Measurements from ENCODE around the gene DOLPP1.
"Not testable (repeated sequence)": the region's sequence is repeated elsewhere in the genome, so short reads cannot be mapped to it uniquely, and the experiment has no call there.

DOLPP1 gene

DNA sequence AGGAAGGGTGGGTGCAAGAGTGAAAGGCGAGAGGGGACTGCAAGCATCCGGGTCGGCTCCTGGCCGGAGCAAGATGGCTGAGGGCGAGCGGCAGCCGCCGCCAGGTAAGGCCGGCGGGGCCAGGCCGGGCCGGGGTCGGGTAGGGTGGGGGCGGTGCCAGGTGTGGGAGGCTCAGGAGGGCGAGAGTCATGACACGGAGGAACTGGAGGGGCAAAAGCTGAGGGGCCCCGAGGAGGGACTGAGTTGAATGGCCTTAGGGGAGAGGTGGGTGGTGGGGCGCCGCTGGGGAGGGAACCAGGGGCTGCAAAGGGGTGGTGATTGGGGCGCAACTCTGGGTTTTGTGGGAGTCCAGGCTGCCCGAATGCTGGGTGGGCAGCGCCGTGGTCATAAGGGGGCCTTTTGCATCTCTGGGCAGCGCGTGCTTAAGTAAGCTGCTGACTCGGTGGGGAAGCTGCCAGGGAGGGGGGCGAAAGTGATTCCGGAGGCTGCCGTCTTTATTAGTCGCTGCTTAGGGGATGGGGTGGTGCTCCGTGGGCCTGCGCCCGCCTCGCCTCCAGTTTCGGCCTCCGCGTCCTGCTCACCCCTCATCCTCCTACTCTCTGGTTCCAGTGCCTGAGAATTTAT is 30.7 kb downstream of the DOLPP1 start:
- peak; percentile 18 for DNase-seq (ENCODE audit: low read depth)

GRCh38 chr9:129112526-129112925 is 31.6 kb downstream of the DOLPP1 start:
- not testable (repeated sequence) for DNase-seq (ENCODE audit: low read depth)

GRCh38 chr9:129113645-129114304 is 32.9 kb downstream of the DOLPP1 start:
- no peak for DNase-seq (ENCODE audit: low read depth)

DNA sequence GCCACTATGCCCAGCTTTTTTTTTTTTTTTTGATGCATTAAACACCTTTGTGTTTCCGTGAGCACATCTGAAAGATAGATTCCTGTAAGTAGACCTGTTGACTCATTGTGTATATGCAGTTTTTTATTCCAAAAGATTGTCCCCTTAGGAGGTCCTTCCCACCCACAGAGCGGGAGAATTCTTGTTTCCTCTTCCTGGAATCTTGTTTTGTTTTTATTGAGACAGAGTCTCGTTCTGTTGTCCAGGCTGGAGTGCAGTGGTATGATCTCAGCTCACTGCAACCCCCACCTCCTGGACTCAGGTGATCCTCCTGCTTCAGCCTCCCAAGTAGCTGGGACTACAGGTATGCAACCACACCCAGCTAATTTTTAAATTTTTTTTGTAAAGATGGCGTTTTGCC is 37.9 kb downstream of the DOLPP1 start:
- no peak for DNase-seq (ENCODE audit: low read depth)

DNA sequence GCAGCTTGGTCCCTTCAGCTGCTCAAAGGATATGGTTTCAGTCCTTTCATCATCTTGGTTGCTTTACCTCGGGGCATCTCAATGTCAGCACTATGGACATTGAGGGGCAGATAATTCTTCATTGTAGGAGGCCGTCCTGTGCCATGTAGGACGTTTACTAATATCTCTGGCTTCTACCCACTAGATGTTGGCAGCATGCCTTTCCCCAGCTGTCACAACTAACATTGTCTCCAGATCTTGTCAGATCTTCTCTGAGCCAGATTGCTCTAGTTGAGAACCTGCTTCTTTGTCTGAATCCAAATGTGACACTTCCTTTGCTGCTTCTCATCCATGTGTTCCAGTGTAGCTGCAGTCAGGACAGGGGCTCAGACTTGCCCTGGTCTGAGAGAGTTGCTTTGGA is 40.6 kb downstream of the DOLPP1 start:
- DNase-seq (ENCODE audit: low read depth), result no peak

DNA sequence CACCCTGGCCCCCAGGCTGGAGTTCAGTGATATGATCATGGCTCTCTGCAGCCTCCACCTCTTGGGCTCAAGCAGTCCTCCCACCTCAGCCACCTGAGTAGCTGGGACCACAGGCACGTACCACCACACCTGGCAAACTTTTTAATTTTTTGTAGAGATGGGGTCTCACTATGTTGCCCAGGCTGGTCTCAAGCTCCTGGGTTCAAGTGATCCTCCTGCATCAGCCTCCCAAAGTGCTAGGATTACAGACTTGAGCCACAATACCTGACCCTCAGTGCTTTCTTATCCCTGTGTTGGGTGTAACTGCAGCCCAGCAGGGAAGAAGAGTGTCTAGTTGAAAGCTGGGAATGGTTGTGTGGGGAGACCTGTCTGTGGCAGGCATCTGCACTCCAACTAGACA is 41.2 kb downstream of the DOLPP1 start:
- DNase-seq (ENCODE audit: low read depth), result no peak

DNA sequence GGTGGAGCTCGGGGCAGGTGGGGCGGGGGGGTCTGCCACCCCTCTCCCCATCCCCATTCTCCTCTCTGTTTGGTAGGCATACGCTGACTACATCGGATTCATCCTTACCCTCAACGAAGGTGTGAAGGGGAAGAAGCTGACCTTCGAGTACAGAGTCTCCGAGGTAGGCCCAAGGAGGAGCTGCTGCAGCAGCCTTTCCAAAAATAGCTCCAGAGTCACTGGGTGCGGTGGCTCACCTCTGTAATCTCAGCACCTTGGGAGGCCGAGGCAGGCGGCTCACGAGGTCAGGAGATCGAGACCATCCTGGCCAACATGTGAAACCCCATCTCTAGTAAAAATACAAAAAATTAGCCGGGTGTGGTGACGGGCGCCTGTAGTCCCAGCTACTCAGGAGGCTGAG is 42.1 kb downstream of the DOLPP1 start:
- not testable (repeated sequence) for DNase-seq (ENCODE audit: low read depth)

DNA sequence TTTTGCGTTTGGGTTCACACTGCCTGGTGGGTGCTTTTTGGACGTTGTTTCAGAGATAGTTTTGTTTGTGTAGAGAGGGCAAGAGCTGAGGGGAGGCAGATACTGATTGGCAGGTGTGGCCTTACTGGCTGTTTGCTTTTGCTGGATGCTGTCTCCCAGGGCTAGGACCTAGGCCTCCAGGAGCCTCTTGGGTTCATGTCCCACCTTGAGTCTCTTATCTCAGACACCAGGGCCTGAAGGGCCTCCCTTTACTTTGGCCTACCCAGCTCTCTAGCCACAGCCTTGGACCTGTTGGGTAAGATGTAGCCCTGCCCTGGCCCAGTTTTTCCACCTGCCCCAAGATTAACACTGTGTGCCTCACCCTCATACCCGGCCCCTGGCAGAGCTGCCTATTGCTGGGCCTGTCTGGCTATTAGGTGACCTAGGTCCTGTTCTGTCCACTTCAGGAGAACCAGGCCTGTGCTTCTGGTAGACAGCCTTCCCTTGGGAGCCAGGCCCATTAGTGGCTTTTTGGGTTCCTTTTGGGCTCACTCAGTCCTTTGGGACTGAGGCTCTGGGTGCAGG is 43.7 kb downstream of the DOLPP1 start:
- DNase-seq (ENCODE audit: low read depth), result no peak

GRCh38 chr9:129125478-129125877 is 44.6 kb downstream of the DOLPP1 start:
- DNase-seq (ENCODE audit: low read depth), result no peak

- DNase-seq (ENCODE audit: low read depth), result no peak
These were observed 46.1 kb downstream of the DOLPP1 start for GRCh38 chr9:129126749-129127618.

DNA sequence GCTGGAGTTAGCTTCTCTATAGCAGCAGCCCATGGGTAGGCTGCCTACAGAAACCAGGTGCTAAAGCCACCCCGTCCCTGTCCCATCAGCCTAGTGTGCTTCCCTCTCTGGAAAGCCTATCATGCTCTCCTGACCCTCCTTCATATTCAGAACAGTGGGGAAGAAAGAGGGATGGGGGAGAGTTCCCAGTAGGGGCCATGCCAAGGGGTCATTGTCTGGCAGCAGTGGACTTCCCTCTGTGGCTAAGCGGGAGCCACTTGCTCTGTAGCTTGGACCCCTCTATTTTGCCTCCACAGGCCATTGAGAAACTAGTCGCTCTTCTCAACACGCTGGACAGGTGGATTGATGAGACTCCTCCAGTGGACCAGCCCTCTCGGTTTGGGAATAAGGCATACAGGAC is 47.8 kb downstream of the DOLPP1 start:
- DNase-seq (ENCODE audit: low read depth), result no peak

DNA sequence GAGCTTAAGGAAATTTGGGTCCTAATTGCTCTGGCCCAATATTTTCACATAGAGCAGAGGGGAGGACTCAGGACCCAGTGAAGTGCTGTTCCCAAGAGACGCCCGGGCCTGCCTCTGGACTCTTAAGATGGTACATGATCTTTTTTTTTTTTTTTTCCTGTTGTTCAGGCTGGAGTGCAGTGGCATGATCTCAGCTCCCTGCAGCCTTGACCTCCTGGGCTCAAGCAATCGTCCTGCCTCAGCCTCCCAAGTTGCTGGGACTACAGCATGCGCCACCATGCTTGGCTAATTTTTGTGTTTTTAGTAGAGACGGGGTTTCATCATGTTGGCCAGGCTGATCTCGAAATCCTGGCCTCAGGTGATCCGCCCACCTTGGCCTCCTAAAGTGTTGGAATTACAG is 49.4 kb downstream of the DOLPP1 start:
- DNase-seq (ENCODE audit: low read depth), result not testable (repeated sequence)

GRCh38 chr9:129130791-129131190 is 49.9 kb downstream of the DOLPP1 start:
- DNase-seq (ENCODE audit: low read depth), result no peak

- DNase-seq (ENCODE audit: low read depth), result peak; percentile 78
These were observed 50.6 kb downstream of the DOLPP1 start for GRCh38 chr9:129131300-129132145.

DNA sequence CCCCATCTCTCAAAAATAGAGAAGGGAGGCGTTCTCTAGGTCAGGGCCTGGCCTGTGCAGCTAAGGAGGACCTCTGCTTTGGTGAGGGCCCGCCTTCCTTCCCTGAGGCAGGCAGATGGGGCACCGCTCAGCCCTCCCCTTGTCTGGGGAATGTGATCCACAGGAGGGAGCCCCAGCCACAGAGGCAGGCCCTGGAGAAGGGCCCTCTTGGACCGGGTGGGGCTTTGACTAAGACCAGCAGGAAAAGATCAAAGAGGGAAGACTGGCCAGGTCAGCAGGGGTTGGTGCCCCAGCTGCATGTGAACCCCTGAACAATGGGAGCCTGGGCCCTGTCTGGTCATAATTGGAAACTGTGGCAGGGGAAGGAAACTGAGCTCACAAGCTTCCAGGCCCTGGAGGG is 52.2 kb downstream of the DOLPP1 start:
- no peak for DNase-seq (ENCODE audit: low read depth)

DNA sequence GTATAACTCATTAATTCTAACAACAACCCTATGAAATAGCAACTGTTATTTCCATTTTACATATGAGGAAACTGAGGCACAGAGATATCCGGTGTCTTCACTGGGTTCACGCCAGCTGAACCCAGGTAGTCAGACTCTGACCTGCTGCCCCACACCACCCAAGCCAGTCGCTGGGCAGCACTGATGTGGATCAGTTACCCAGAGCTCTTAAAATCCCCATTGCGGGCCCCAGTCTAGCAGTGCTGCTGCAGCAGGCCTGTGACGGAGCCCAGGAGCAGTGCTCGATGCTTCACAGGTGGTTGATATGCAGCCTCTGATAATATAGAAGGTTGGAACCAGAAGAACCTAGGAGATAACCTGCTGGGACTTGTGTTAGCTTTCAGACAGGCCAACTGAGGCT is 54.6 kb downstream of the DOLPP1 start:
- DNase-seq (ENCODE audit: low read depth), result no peak

DNA sequence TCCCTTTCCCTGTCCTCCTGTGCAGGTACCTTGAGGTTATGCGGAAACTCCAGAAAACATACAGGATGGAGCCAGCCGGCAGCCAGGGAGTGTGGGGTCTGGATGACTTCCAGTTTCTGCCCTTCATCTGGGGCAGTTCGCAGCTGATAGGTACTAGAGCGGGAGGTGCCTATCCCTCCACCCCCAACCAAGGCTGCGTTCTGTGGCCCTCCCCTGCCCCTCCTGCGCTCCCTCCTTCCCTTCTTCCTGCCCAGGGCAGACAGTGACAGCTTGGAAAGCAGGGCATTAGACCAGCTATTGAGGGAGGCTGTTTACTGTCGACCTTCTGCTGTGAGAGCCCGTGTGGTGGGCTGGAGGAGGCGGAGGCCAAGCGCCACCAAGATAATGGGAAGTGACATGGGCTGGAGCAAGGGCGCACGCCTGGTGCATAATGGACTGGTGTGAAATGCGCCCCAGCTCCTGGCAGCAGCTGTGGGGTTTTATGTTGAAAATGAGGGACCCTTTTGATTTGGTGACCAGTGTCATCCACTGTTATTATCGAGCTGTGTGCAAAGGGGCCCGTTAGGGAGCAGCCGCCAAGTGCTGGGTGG is 55.6 kb downstream of the DOLPP1 start:
- no peak for DNase-seq (ENCODE audit: low read depth)

- no peak for DNase-seq (ENCODE audit: low read depth)
These were observed 56.6 kb downstream of the DOLPP1 start for GRCh38 chr9:129137292-129138143.

GRCh38 chr9:129138144-129138462 is 57.2 kb downstream of the DOLPP1 start:
- DNase-seq (ENCODE audit: low read depth), result no peak

GRCh38 chr9:129138476-129139232 is 57.7 kb downstream of the DOLPP1 start:
- DNase-seq (ENCODE audit: low read depth), result no peak

All from stimulated activated CD8-positive, alpha-beta memory T cell treated with anti-CD3 and anti-CD28 coated beads, Interleukin-4, amount 100 ng/mL, for 24 hours (primary cell).